Activated CD4-positive, alpha-beta T cell treated with anti-CD3 and anti-CD28 coated beads for 36 hours (primary cell): ENCODE results near the gene GAGE12J. TPM values are rescaled to one million over a fixed set of nuclear protein-coding genes. Genes with fewer than 3 reads are reported as not detected.
"Not testable (repeated sequence)": the region's sequence is repeated elsewhere in the genome, so short reads cannot be mapped to it uniquely, and the experiment has no call there.

Experiments used
- ATAC-seq: fragments of 200-7000 bp; cut with Tn5 transposase; one replicate; pipeline ENCODE4 v1.10.0; 2021; ENCODE audit warnings: mild to moderate bottlenecking, moderate library complexity
- CTCF ChIA-PET: fragments of 350-600 bp; sonication (Branson Sonifier 250); formaldehyde crosslinking; loops from one replicate; lab custom pipeline; 2021; ENCODE audit warnings: antibody characterized with exemption; lab: Charles Lee
- POLR2A ChIA-PET: fragments of 350-600 bp; sonication (Branson Sonifier 250); formaldehyde crosslinking; loops from one replicate; lab custom pipeline; 2021; ENCODE audit warnings: antibody characterized with exemption, inconsistent platforms; lab: Charles Lee
- DNase-seq: peaks from one replicate; pipeline ENCODE4 v3.0.0-alpha.2; 2020
- H3K27ac Mint-ChIP-seq: one replicate; pipeline ENCODE4 v1.8.0; 2021; ENCODE audit warnings: mixed read lengths
- H3K27me3 Mint-ChIP-seq: one replicate; pipeline ENCODE4 v1.8.0; 2021; ENCODE audit warnings: mixed read lengths
- H3K36me3 Mint-ChIP-seq: one replicate; pipeline ENCODE4 v1.8.0; 2021; ENCODE audit warnings: low read depth, mixed read lengths
- H3K4me1 Mint-ChIP-seq: one replicate; pipeline ENCODE4 v1.8.0; 2021; ENCODE audit warnings: mixed read lengths
- H3K4me3 Mint-ChIP-seq: one replicate; pipeline ENCODE4 v1.8.0; 2021; ENCODE audit warnings: mild to moderate bottlenecking, moderate library complexity, mixed read lengths
- H3K9me3 Mint-ChIP-seq: one replicate; pipeline ENCODE4 v1.8.0; 2021; ENCODE audit warnings: low read depth, mixed read lengths
- intact Hi-C, 2 experiments: fragments of 100-400 bp; cut with DNase I in 1 of 2; cut with micrococcal nuclease in 1 of 2; formaldehyde crosslinking; loops; one replicate each; pipeline versions ENCODE4 v1.14.2 to v1.15.1; 2022 to 2024; cut with DNase I, micrococcal nuclease
- total RNA-seq, 2 experiments: library from RNA; stranded (reverse); gene quantifications; one replicate each; pipeline ENCODE4 v1.2.3, GENCODE V29; 2021

The GAGE12J gene
- total RNA-seq, 2 experiments from 2014 or later, result not detected

GRCh38 chrX:49310371-49310770 is 11.5 kb upstream of the GAGE12J start:
- Mint-ChIP-seq H3K4me1 (peaks cover 20% of the 10 kb centered on the region), H3K9me3 (no peaks in the 10 kb centered on the region), H3K36me3 (no peaks in the 10 kb centered on the region), H3K27ac (peak overlapping the region; percentile 95), H3K27me3 (no peaks in the 10 kb centered on the region), H3K4me3 (no peak overlapping the region)
- DNase-seq, result no peak
- intact Hi-C loops, result no loop called here
- CTCF ChIA-PET, result no interaction called here
- no peak for ATAC-seq
- POLR2A ChIA-PET, result no interaction called here

GRCh38 chrX:49312176-49312575 is 9.7 kb upstream of the GAGE12J start:
- CTCF ChIA-PET, result no interaction called here

GRCh38 chrX:49316085-49316484 is 5.8 kb upstream of the GAGE12J start:
- Mint-ChIP-seq H3K27ac (no peak overlapping the region), H3K4me3 (no peak overlapping the region), H3K27me3 (no peaks in the 10 kb centered on the region), H3K4me1 (no peaks in the 10 kb centered on the region), H3K36me3 (no peaks in the 10 kb centered on the region), H3K9me3 (no peaks in the 10 kb centered on the region)
- POLR2A ChIA-PET, result no interaction called here
- intact Hi-C loops, result no loop called here
- DNase-seq (no peak), ATAC-seq (no peak)
- CTCF ChIA-PET, result no interaction called here

More at GRCh38 chrX:49312176-49312575, 9.7 kb upstream of the GAGE12J start:
- no peak overlapping the region for H3K4me3 Mint-ChIP-seq
- no peaks in the 10 kb centered on the region for H3K36me3 Mint-ChIP-seq
- peaks cover 20% of the 10 kb centered on the region for H3K4me1 Mint-ChIP-seq
- ATAC-seq, result no peak
- intact Hi-C loops, result no loop called here
- H3K27me3 Mint-ChIP-seq, result no peaks in the 10 kb centered on the region
- no peak overlapping the region for H3K27ac Mint-ChIP-seq
- POLR2A ChIA-PET, result no interaction called here
- DNase-seq, result no peak
- H3K9me3 Mint-ChIP-seq, result no peaks in the 10 kb centered on the region

GRCh38 chrX:49322266-49322665 is 429 bp downstream of the GAGE12J start:
- POLR2A ChIA-PET, H3K4me3 Mint-ChIP-seq, intact Hi-C loops, DNase-seq, H3K36me3 Mint-ChIP-seq, H3K27ac Mint-ChIP-seq, ATAC-seq, H3K9me3 Mint-ChIP-seq, H3K27me3 Mint-ChIP-seq, H3K4me1 Mint-ChIP-seq, CTCF ChIA-PET: not testable (repeated sequence)

GRCh38 chrX:49323735-49324134 is 1.9 kb downstream of the GAGE12J start:
- intact Hi-C loops, H3K27me3 Mint-ChIP-seq, H3K9me3 Mint-ChIP-seq: not testable (repeated sequence)

GRCh38 chrX:49330421-49330820 is 8.6 kb downstream of the GAGE12J start:
- H3K27me3 Mint-ChIP-seq, H3K36me3 Mint-ChIP-seq, H3K4me3 Mint-ChIP-seq, H3K4me1 Mint-ChIP-seq, CTCF ChIA-PET, DNase-seq, intact Hi-C loops, ATAC-seq, POLR2A ChIA-PET, H3K9me3 Mint-ChIP-seq, H3K27ac Mint-ChIP-seq: not testable (repeated sequence)

More at GRCh38 chrX:49323735-49324134, 1.9 kb downstream of the GAGE12J start:
- H3K27ac Mint-ChIP-seq, DNase-seq, CTCF ChIA-PET, H3K36me3 Mint-ChIP-seq, POLR2A ChIA-PET, H3K4me1 Mint-ChIP-seq, ATAC-seq, H3K4me3 Mint-ChIP-seq: not testable (repeated sequence)

GRCh38 chrX:49331282-49331681 is 9.4 kb downstream of the GAGE12J start, which contains the start of gene GAGE13:
Gene GAGE13 (plus strand): TSS chrX:49331582. CDS start chrX:49332738, 1,156 bp downstream.
- H3K4me3 Mint-ChIP-seq, CTCF ChIA-PET, DNase-seq, ATAC-seq, H3K9me3 Mint-ChIP-seq, H3K27me3 Mint-ChIP-seq, H3K4me1 Mint-ChIP-seq, H3K27ac Mint-ChIP-seq, H3K36me3 Mint-ChIP-seq, POLR2A ChIA-PET, intact Hi-C loops: not testable (repeated sequence)

- H3K27ac Mint-ChIP-seq, H3K36me3 Mint-ChIP-seq, intact Hi-C loops, H3K4me3 Mint-ChIP-seq, DNase-seq, CTCF ChIA-PET, H3K9me3 Mint-ChIP-seq, POLR2A ChIA-PET, ATAC-seq, H3K4me1 Mint-ChIP-seq, H3K27me3 Mint-ChIP-seq: not testable (repeated sequence)
Observed at GRCh38 chrX:49331841-49332240, 10.0 kb downstream of the GAGE12J start.

- DNase-seq, H3K4me3 Mint-ChIP-seq, POLR2A ChIA-PET, H3K4me1 Mint-ChIP-seq, H3K27me3 Mint-ChIP-seq, H3K27ac Mint-ChIP-seq, CTCF ChIA-PET, H3K36me3 Mint-ChIP-seq, intact Hi-C loops, ATAC-seq, H3K9me3 Mint-ChIP-seq: not testable (repeated sequence)
Observed at GRCh38 chrX:49341449-49341848, 19.6 kb downstream of the GAGE12J start.

- H3K27me3 Mint-ChIP-seq, H3K36me3 Mint-ChIP-seq, H3K9me3 Mint-ChIP-seq, ATAC-seq, intact Hi-C loops, CTCF ChIA-PET, H3K27ac Mint-ChIP-seq, H3K4me1 Mint-ChIP-seq, DNase-seq, H3K4me3 Mint-ChIP-seq, POLR2A ChIA-PET: not testable (repeated sequence)
Observed at GRCh38 chrX:49344496-49345175, 22.8 kb downstream of the GAGE12J start.

- H3K36me3 Mint-ChIP-seq, POLR2A ChIA-PET, H3K4me1 Mint-ChIP-seq, H3K9me3 Mint-ChIP-seq, H3K4me3 Mint-ChIP-seq, intact Hi-C loops, ATAC-seq, DNase-seq, H3K27ac Mint-ChIP-seq, H3K27me3 Mint-ChIP-seq, CTCF ChIA-PET: not testable (repeated sequence)
Observed at GRCh38 chrX:49345402-49345801, 23.6 kb downstream of the GAGE12J start.

- H3K27me3 Mint-ChIP-seq, H3K4me1 Mint-ChIP-seq, H3K36me3 Mint-ChIP-seq, DNase-seq, ATAC-seq, H3K4me3 Mint-ChIP-seq, POLR2A ChIA-PET, CTCF ChIA-PET, intact Hi-C loops, H3K9me3 Mint-ChIP-seq, H3K27ac Mint-ChIP-seq: not testable (repeated sequence)
Observed at GRCh38 chrX:49346150-49346549, 24.3 kb downstream of the GAGE12J start.
